GM21576 (cell line): ENCODE measurements around the gene TMCC1.

Experiments
- ATAC-seq: cut with Tn5 transposase; IDR thresholded peaks from one replicate; pipeline ENCODE4 v1.9.1; 2021; ENCODE audit warnings: mild to moderate bottlenecking, moderate library complexity; ENCODE audit not compliant: unreplicated experiment

TMCC1 gene

GRCh38 chr3:129603561-129603942 lies 290.0 kb downstream of the TMCC1 start:
- ATAC-seq = no peak

GRCh38 chr3:129602730-129603560 lies 290.6 kb downstream of the TMCC1 start:
- ATAC-seq = no peak

GRCh38 chr3:129602309-129602708 lies 291.2 kb downstream of the TMCC1 start:
- ATAC-seq = no peak

- ATAC-seq = no peak
These were observed 291.8 kb downstream of the TMCC1 start for GRCh38 chr3:129601713-129602112.

- no peak for ATAC-seq
These were observed 293.2 kb downstream of the TMCC1 start for GRCh38 chr3:129600348-129600747.

GRCh38 chr3:129599607-129600006 lies 293.9 kb downstream of the TMCC1 start:
- ATAC-seq = no peak

- ATAC-seq = no peak
These were observed 294.4 kb downstream of the TMCC1 start for GRCh38 chr3:129599073-129599472.

- ATAC-seq = no peak
These were observed 295.0 kb downstream of the TMCC1 start for GRCh38 chr3:129598484-129598883.

GRCh38 chr3:129598000-129598381 lies 295.5 kb downstream of the TMCC1 start:
- ATAC-seq = no peak
